GM12892 (cell line): ENCODE results near the gene DHRS2.

Experiments used
- POLR2A ChIP-seq: IDR thresholded peaks from 2 replicates; pipeline ENCODE4 v1.6.1; 2011; ENCODE audit warnings: low read depth, low read length, control low read depth
- POLR2AphosphoS5 ChIP-seq: IDR thresholded peaks from 2 replicates; pipeline ENCODE4 v1.6.1; 2011; ENCODE audit warnings: low read depth, low read length, control low read depth
- TAF1 ChIP-seq: IDR thresholded peaks from 2 replicates; pipeline ENCODE4 v1.6.1; 2011; ENCODE audit warnings: low read depth, mild to moderate bottlenecking, control low read depth, low read length, borderline replicate concordance

- TF ChIP-seq POLR2A (no peak), TAF1 (no peak), POLR2AphosphoS5 (no peak)
Measured at GRCh38 chr14:23600322-23600707, 35.8 kb upstream of the DHRS2 start.
